H9 (cell line): ENCODE results near the gene TGFBR2. TPM values are rescaled to one million over a fixed set of nuclear protein-coding genes. Genes with fewer than 3 reads are reported as not detected.

Experiments
- DNase-seq: peaks from one replicate; pipeline ENCODE4 v3.0.0-alpha.2; 2017
- H2AFZ ChIP-seq: one replicate; pipeline ENCODE4 v1.6.1; 2013; ENCODE audit warnings: mild to moderate bottlenecking, low read length, control low read depth, moderate library complexity
- H2AK5ac ChIP-seq: 2 replicates; pipeline ENCODE4 v1.6.1; 2013; ENCODE audit warnings: low read length, control low read depth, mixed read lengths; ENCODE audit not compliant: insufficient read length
- H2BK120ac ChIP-seq: one replicate; pipeline ENCODE4 v1.6.1; 2013; ENCODE audit warnings: low read depth, mild to moderate bottlenecking, low read length, control low read depth, inconsistent platforms; ENCODE audit not compliant: poor library complexity, severe bottlenecking
- H2BK12ac ChIP-seq: 2 replicates; pipeline ENCODE4 v1.6.1; 2013; ENCODE audit warnings: low read length, control low read depth, mixed read lengths, low read depth; ENCODE audit not compliant: insufficient read length
- H2BK15ac ChIP-seq: 2 replicates; pipeline ENCODE4 v1.6.1; 2013; ENCODE audit warnings: low read depth, low read length, control low read depth
- H2BK20ac ChIP-seq: one replicate; pipeline ENCODE4 v1.6.1; 2013; ENCODE audit warnings: low read depth, mild to moderate bottlenecking, low read length, control low read depth, inconsistent platforms; ENCODE audit not compliant: poor library complexity, severe bottlenecking
- H2BK5ac ChIP-seq: 2 replicates; pipeline ENCODE4 v1.6.1; 2013; ENCODE audit warnings: low read length, control low read depth, mixed read lengths; ENCODE audit not compliant: insufficient read length
- H3K14ac ChIP-seq: 2 replicates; pipeline ENCODE4 v1.6.1; 2013; ENCODE audit warnings: low read length, control low read depth; ENCODE audit not compliant: insufficient read depth
- H3K18ac ChIP-seq: 2 replicates; pipeline ENCODE4 v1.6.1; 2013; ENCODE audit warnings: low read depth, mild to moderate bottlenecking, mixed read lengths, low read length, control low read depth; ENCODE audit not compliant: insufficient read length
- H3K23ac ChIP-seq: 2 replicates; pipeline ENCODE4 v1.6.1; 2013; ENCODE audit warnings: low read length, control low read depth, mixed read lengths, low read depth; ENCODE audit not compliant: insufficient read length
- H3K23me2 ChIP-seq: 2 replicates; pipeline ENCODE4 v1.6.1; 2013; ENCODE audit warnings: low read depth, mild to moderate bottlenecking, mixed read lengths, low read length, control low read depth; ENCODE audit not compliant: insufficient read length, poor library complexity, severe bottlenecking
- H3K27ac ChIP-seq: 2 replicates; pipeline ENCODE4 v1.5.1; 2013; ENCODE audit warnings: low read length, control low read depth, mixed read lengths, low read depth; ENCODE audit not compliant: insufficient read length
- H3K27me3 ChIP-seq: 2 replicates; pipeline ENCODE4 v1.6.1; 2013; ENCODE audit warnings: low read length, control low read depth, inconsistent platforms; ENCODE audit not compliant: insufficient read depth
- H3K4ac ChIP-seq: 2 replicates; pipeline ENCODE4 v1.6.1; 2013; ENCODE audit warnings: low read depth, mild to moderate bottlenecking, control low read depth, inconsistent platforms, low read length, moderate library complexity
- H3K4me1 ChIP-seq: 2 replicates; pipeline ENCODE4 v1.6.1; 2013; ENCODE audit warnings: low read length, control low read depth, inconsistent platforms; ENCODE audit not compliant: insufficient read depth
- H3K4me2 ChIP-seq: 2 replicates; pipeline ENCODE4 v1.6.1; 2013; ENCODE audit warnings: low read length, control low read depth, mixed read lengths; ENCODE audit not compliant: insufficient read length, insufficient read depth
- H3K56ac ChIP-seq: 2 replicates; pipeline ENCODE4 v1.6.1; 2013; ENCODE audit warnings: low read depth, mild to moderate bottlenecking, mixed read lengths, low read length, control low read depth; ENCODE audit not compliant: insufficient read length
- H3K79me1 ChIP-seq: 2 replicates; pipeline ENCODE4 v1.6.1; 2013; ENCODE audit warnings: low read depth, mild to moderate bottlenecking, moderate library complexity, low read length, control low read depth, inconsistent platforms; ENCODE audit not compliant: insufficient read depth, poor library complexity, severe bottlenecking
- H3K79me2 ChIP-seq: 2 replicates; pipeline ENCODE4 v1.6.1; 2013; ENCODE audit warnings: low read length, control low read depth, inconsistent platforms; ENCODE audit not compliant: insufficient read depth
- H3K9ac ChIP-seq: 2 replicates; pipeline ENCODE4 v1.6.1; 2013; ENCODE audit warnings: low read length, control low read depth, mixed read lengths; ENCODE audit not compliant: insufficient read length; ENCODE audit errors: extremely low read depth
- H3K9me3 ChIP-seq: one replicate; pipeline ENCODE4 v1.6.1; 2013; ENCODE audit warnings: low read depth, low read length, inconsistent platforms; ENCODE audit not compliant: control insufficient read depth
- H3T11ph ChIP-seq: one replicate; pipeline ENCODE4 v1.6.1; 2013; ENCODE audit warnings: mild to moderate bottlenecking, low read length, control low read depth, inconsistent platforms
- H4K20me1 ChIP-seq: one replicate; pipeline ENCODE4 v1.6.1; 2013; ENCODE audit not compliant: control insufficient read depth, insufficient read length, insufficient read depth
- H4K5ac ChIP-seq: 2 replicates; pipeline ENCODE4 v1.6.1; 2013; ENCODE audit warnings: low read depth, mild to moderate bottlenecking, mixed read lengths, low read length, control low read depth; ENCODE audit not compliant: insufficient read length
- H4K8ac ChIP-seq: replicated peaks from 2 replicates; pipeline ENCODE4 v1.6.1; 2013; ENCODE audit warnings: low read length, control low read depth, mixed read lengths, low read depth; ENCODE audit not compliant: insufficient read length
- H4K91ac ChIP-seq: 2 replicates; pipeline ENCODE4 v1.6.1; 2013; ENCODE audit warnings: low read depth, mild to moderate bottlenecking, moderate library complexity, mixed read lengths, low read length, control low read depth; ENCODE audit not compliant: insufficient read length
- H3K27ac Mint-ChIP-seq, 3 experiments: 2 replicates in 2 of 3; 3 replicates in 1 of 3; pipeline ENCODE4 v1.8.0; 2020 to 2021; ENCODE audit warnings: mixed read lengths in 3 of 3, mild to moderate bottlenecking in 1 of 3, moderate library complexity in 1 of 3
- H3K27me3 Mint-ChIP-seq: 2 replicates; pipeline ENCODE4 v1.8.0; 2021; ENCODE audit warnings: low read depth, mild to moderate bottlenecking, moderate library complexity, mixed read lengths
- H3K36me3 Mint-ChIP-seq, 3 experiments: 2 replicates in 2 of 3; 3 replicates in 1 of 3; pipeline ENCODE4 v1.8.0; 2020 to 2021; ENCODE audit warnings: low read depth in 3 of 3, mixed read lengths in 3 of 3; ENCODE audit not compliant: insufficient read depth in 1 of 3
- H3K4me1 Mint-ChIP-seq, 2 experiments: 2 replicates each; pipeline ENCODE4 v1.8.0; 2020; ENCODE audit warnings: mixed read lengths in 2 of 2
- H3K4me3 Mint-ChIP-seq, 2 experiments: 2 replicates in 1 of 2; 3 replicates in 1 of 2; pipeline ENCODE4 v1.8.0; 2020 to 2021; ENCODE audit warnings: mild to moderate bottlenecking in 2 of 2, mixed read lengths in 2 of 2, moderate library complexity in 1 of 2
- H3K9me3 Mint-ChIP-seq, 2 experiments: 2 replicates in 1 of 2; 3 replicates in 1 of 2; pipeline ENCODE4 v1.8.0; 2020; ENCODE audit warnings: mild to moderate bottlenecking in 2 of 2, mixed read lengths in 2 of 2, moderate library complexity in 1 of 2
- CTCF ChIP-seq: fragments of 200-600 bp; sonication (generic); conservative IDR thresholded peaks from 3 replicates; pipeline ENCODE4 v1.8.0; 2021; ENCODE audit warnings: antibody characterized with exemption, mild to moderate bottlenecking
- WGBS: extraction: QIAGEN DNeasy Blood & Tissue Kit; methylation state at CpG from one replicate; pipeline ENCODE4 v1.1.7; 2013; ENCODE audit warnings: missing lambda C conversion rate, low lambda C conversion rate, mixed read lengths; ENCODE audit not compliant: insufficient read length; ENCODE audit errors: extremely low coverage; 5-methylcytosine and 5-hydroxymethylcytosine counted together
- total RNA-seq: library from RNA; stranded (reverse); gene quantifications from 2 replicates; pipeline ENCODE4 v1.2.1, GENCODE V29; 2021

TGFBR2 gene
- total RNA-seq, 1 experiment from 2014 or later, result 10.6 TPM

DNA sequence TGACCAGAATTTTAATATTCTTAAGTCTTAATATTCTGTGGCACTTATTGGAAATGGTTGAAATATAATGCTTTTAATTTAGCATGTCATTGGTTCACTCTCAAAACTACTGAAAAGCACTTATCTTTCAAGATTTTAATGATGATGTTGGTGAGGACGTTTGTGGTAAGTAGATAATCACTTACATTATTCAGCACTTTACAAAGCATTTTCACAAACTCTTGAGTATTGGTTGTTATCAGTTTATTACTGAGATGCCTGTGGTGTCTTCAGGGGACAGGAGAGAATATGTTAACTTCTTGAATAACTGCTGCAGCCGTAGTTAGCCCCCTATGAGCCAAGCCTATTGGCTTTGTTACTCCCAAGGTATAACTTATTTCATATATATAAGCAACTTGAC lies 15.2 kb downstream of the TGFBR2 start:
- Histone ChIP-seq H2BK12ac (no peak overlapping the region), H2AK5ac (no peak overlapping the region), H3K79me1 (peaks cover 10% of the 10 kb centered on the region), H3K56ac (no peak overlapping the region), H3K4ac (no peak overlapping the region), H3K9me3 (no peaks in the 10 kb centered on the region), H3K27me3 (no peaks in the 10 kb centered on the region; the same call in 1 of the 2 replicates), H3K27ac (no peak overlapping the region), H2BK15ac (no peak overlapping the region), H3K14ac (no peak overlapping the region), H3K4me1 (peaks cover 5% of the 10 kb centered on the region; the same call in 1 of the 2 replicates), H3K23ac (no peak overlapping the region), H2BK20ac (no peak overlapping the region), H4K20me1 (no peaks in the 10 kb centered on the region), H3K23me2 (no peaks in the 10 kb centered on the region), H2BK120ac (no peak overlapping the region), H4K5ac (no peak overlapping the region), H2BK5ac (no peak overlapping the region), H3K9ac (no peak overlapping the region), H3K18ac (no peak overlapping the region), H3T11ph (no peak overlapping the region), H3K79me2 (peaks cover 13% of the 10 kb centered on the region; the same call in 1 of the 2 replicates), H3K4me2 (no peak overlapping the region), H4K91ac (no peak overlapping the region), H4K8ac (no peak overlapping the region), H2AFZ (no peak overlapping the region)
- no peak for TF ChIP-seq CTCF
- peaks cover 19 to 28% of the 10 kb centered on the region in 2 experiments for H3K4me1 Mint-ChIP-seq
- no peak overlapping the region for H3K27ac Mint-ChIP-seq
- peaks cover 6 to 10% (median 9%) of the 10 kb centered on the region in 3 experiments; a peak in 5 of 7 replicates for H3K36me3 Mint-ChIP-seq
- DNase-seq, result no peak
- H3K9me3 Mint-ChIP-seq, result no peaks in the 10 kb centered on the region
- no peaks in the 10 kb centered on the region for H3K27me3 Mint-ChIP-seq
- WGBS, result no CpG with 5 or more reads among the region's 2 CpGs
- no peak overlapping the region for H3K4me3 Mint-ChIP-seq
